Mesodermal cell (in vitro differentiated cells): ENCODE measurements around the gene PRRX2.
"Not testable (repeated sequence)": the region's sequence is repeated elsewhere in the genome, so short reads cannot be mapped to it uniquely, and the experiment has no call there.

Source experiments
- H3K27ac ChIP-seq: 2 replicates; pipeline ENCODE4 v1.7.0; 2013; ENCODE audit warnings: mild to moderate bottlenecking, low read depth, low read length, moderate library complexity; ENCODE audit not compliant: severe bottlenecking
- H3K36me3 ChIP-seq: 2 replicates; pipeline ENCODE4 v1.7.1; 2013; ENCODE audit warnings: mild to moderate bottlenecking, low read length, moderate library complexity; ENCODE audit not compliant: control insufficient read depth, insufficient read depth
- H3K4me1 ChIP-seq: one replicate; pipeline ENCODE4 v1.7.1; 2013; ENCODE audit warnings: mild to moderate bottlenecking, low read length; ENCODE audit not compliant: insufficient read depth, control insufficient read depth, poor library complexity, severe bottlenecking
- H3K4me3 ChIP-seq: 2 replicates; pipeline ENCODE4 v1.7.0; 2013; ENCODE audit warnings: low read length, control low read depth, mild to moderate bottlenecking; ENCODE audit not compliant: insufficient read depth, poor library complexity, severe bottlenecking; ENCODE audit errors: extremely low read depth
- H3K9me3 ChIP-seq: 2 replicates; pipeline ENCODE4 v1.7.1; 2013; ENCODE audit warnings: mild to moderate bottlenecking, low read length, moderate library complexity; ENCODE audit not compliant: control insufficient read depth
- whole genome bisulfite sequencing, 2 experiments: methylation state at CpG; one replicate each; pipeline ENCODE4 v1.1.5; 2013; ENCODE audit warnings: missing lambda C conversion rate in 2 of 2; ENCODE audit not compliant: insufficient coverage in 2 of 2; 5-methylcytosine and 5-hydroxymethylcytosine counted together

PRRX2 gene

DNA sequence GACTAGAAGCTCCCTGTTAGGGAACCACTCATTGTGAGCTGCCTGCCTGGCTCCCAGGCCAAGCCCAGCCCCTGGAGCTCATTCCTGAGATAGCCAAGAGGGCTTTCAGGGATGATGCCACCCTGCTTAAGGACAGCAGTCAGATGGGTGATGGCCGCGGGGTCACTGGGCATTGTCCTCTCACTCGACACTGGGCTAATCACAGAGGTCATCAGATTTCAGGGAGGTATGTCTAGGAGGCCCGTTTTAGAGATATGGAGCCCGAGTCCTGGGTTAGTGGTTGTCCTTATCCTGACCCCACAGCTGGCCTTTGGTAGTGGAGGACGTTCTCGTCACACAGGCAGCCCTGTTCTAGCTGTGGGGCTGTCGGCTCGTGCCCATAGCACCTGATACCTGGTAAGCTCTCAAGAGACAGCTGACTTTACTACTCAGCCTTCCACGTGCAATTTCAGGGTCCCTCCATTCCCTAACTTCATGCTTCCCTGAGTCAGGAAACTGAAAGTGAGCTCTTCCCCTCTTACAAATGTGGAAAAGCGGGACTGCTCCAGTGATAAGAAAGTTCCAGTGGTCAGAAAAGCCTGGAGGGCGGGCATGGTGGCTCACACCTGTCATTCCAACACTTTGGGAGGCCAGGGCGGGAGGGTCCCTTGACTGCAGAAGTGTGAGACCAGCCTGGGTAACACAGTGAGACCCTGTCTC lies 94.5 kb downstream of the PRRX2 start:
- 91 to 96% methylated on average over 12 to 13 of the region's 13 CpGs for WGBS, 2 experiments
- no peak overlapping the region for H3K4me3 ChIP-seq
- no peaks in the 10 kb centered on the region for H3K9me3 ChIP-seq
- H3K27ac ChIP-seq: no peak overlapping the region
- H3K36me3 ChIP-seq: no peaks in the 10 kb centered on the region
- peaks cover 27% of the 10 kb centered on the region for H3K4me1 ChIP-seq

DNA sequence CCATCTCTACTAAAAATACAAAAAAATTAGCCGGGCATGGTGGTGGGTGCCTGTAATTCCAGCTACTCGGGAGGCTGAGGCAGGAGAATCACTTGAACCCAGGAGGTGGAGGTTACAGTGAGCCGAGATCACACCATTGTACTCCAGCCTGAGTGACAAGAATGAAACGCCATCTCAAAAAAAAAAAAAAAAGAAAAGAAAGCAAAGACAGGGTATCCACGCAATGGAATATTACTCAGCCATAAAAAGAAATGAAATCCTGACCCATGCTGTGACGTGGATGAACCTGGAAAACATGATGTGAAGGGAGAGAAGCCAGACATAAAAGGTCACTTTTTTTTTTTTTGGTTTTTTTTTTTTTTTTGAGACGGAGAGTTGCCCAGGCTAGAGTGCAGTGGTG lies 95.3 kb downstream of the PRRX2 start:
- WGBS, 2 experiments: 89 to 95% methylated on average over 3 to 5 of the region's 7 CpGs
- peaks cover 27% of the 10 kb centered on the region for H3K4me1 ChIP-seq
- H3K36me3 ChIP-seq, H3K27ac ChIP-seq, H3K9me3 ChIP-seq, H3K4me3 ChIP-seq: not testable (repeated sequence)

DNA sequence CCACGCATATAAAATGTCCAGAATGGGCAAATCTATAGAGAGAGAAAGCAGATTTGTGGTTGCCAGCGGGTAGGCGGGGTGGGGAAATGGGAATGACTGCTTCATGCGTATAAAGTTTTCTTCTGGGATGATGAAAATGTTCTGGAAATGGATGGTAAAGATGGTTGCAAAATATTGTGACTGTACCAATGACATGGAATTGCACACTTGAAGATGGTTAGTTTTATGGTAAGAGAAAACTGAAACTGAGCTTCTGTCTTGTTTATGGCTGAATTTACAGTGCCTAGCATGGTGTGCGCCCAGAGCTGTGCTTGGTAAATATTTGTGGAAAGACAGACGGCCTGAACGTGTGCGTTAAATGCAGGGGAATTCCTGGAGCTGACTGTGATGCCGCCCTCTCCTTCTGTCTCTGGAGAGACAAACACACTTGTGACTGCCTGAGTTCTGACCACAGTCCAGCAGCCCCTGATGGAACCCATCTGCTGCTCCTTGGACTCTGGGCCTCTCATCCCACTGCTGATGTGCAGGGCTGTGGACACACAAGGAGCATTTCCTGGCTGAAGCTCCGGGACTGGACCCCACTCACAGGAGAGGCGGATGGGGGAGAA lies 96.0 kb downstream of the PRRX2 start:
- Histone ChIP-seq H3K36me3 (no peaks in the 10 kb centered on the region), H3K27ac (peak overlapping the region; percentile 41), H3K9me3 (no peaks in the 10 kb centered on the region), H3K4me3 (no peak overlapping the region), H3K4me1 (peaks cover 27% of the 10 kb centered on the region)
- 96 to 98% methylated on average over 9 to 10 of the region's 11 CpGs for WGBS, 2 experiments

DNA sequence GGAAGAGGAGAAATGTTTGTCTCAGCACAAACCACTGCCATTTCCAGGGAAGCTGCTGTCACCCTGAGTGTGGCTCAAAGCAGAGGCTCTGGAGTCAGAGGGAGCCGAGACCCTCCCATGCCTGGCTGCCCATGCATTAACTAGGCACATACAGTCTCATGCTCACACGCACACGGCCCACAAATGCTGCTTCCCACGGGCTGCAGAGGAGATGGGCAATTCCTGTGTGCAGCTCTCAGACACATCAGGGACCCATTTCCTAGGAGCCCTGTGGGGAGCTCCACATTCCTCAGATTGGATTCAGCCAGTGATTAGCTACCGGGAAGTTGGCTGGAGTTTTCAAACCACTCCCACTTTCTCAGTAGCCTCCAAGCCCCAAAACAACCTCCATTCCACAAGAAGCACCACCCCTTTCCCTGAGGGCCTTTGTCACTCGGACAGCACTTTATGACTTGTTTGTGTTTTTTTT lies 96.5 kb downstream of the PRRX2 start:
- Histone ChIP-seq H3K4me1 (peaks cover 27% of the 10 kb centered on the region), H3K9me3 (no peaks in the 10 kb centered on the region), H3K4me3 (no peak overlapping the region), H3K36me3 (no peaks in the 10 kb centered on the region), H3K27ac (peak overlapping the region; percentile 41)
- WGBS, 2 experiments: 47 to 77% methylated on average over 4 of the region's 6 CpGs

DNA sequence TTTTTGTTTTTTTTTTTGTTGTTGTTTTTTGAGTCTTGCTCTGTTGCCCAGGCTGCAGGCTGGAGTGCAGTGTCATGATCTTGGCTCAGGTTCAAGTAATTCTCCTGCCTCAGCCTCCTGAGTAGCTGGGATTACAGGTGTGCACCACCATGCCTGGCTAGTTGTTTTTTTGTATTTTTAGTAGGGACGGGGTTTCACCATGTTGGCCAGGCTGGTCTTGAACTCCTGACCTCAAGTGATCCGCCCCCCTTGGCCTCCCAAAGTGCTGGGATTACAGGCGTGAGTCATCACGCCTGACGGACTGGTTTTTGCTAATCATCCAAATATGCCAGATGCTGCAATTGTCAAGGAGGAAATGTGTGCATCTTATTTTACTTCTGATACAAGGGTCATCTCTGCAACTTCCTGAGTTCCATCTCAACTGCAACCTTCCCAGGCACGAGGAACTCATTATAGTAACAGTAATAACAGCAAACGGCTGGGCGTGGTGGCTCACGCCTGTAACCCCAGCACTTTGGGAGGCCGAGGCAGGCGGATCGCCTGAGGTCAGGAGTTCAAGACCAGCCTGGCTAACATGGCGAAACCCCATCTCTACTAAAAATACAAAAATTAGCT lies 97.0 kb downstream of the PRRX2 start:
- not testable (repeated sequence) for H3K4me3 ChIP-seq, H3K36me3 ChIP-seq, H3K9me3 ChIP-seq
- Histone ChIP-seq H3K27ac (peak overlapping the region; percentile 41), H3K4me1 (peaks cover 22% of the 10 kb centered on the region)
- WGBS, 2 experiments: 82 to 94% methylated on average over 2 to 5 of the region's 13 CpGs

DNA sequence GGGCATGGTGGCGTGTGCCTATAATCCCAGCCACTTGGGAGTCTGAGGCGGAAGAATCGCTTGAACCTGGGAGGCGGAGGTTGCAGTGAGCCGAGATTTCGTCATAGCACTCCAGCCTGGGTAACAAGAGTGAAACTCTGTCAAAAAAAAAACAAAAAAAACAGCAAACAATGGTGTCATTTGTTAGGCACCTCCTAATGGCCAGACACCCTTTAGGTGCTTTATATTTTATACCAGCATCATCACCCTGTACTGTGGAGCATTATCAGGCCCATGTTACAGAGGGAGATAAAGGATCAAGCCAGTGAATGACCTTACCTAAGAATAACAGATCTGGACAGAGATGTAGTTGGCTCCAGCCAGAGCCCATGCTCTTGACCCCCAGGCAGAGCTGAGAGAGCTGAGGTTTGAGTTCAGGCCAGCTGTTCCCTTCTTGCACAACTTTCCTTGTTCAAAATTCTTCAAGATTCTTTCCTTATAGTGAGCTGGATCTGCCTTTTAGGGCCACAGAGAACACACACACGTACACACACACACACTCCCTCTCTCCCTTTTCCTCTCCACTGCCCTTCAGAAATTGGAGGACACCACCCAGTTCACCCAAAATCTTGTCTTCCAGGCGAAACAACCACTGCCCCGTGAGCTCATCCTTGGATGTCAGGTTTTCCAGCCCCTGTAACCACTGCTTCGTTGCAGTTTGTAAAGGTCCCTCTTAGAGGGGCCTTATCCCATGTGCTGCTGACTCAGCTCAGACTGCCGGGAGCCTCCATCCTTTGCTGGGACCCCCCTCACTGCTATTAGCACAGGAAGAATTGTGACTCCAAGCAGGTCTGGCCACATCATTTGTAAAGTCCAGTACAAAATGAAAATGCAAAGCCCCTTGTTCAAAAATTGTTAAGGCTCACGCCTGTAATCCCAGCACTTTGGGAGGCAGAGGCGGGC lies 97.8 kb downstream of the PRRX2 start:
- H3K27ac ChIP-seq: peak overlapping the region; percentile 83
- 89 to 94% methylated on average over 11 to 13 of the region's 13 CpGs for WGBS, 2 experiments
- H3K36me3 ChIP-seq: no peaks in the 10 kb centered on the region
- H3K9me3 ChIP-seq: no peaks in the 10 kb centered on the region
- no peak overlapping the region for H3K4me3 ChIP-seq
- peaks cover 21% of the 10 kb centered on the region for H3K4me1 ChIP-seq

DNA sequence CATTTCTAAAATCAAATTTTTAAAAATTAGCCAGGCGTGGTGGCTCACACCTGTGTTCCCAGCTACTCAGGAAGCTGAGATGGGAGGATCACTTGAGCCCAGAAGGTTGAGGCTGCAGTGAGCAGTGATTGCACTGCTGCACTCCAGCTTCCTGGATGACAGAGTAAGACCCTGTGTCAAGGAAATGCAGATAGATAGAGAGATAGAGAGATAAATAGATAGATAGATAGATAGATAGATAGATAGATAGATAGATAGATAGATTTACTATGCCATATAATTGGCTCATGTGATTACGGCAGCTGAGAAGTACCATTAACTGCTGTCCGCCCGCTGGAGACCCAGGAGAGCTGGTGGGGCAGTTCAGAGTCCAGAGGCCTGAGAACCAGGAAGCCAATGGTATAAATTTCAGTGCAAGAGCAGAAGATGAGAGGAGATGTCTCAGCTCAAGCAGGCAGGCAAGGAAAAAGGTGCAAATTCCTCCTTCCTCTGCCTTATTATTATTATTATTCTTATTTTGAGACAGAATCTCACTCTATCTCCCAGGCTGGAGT lies 100.4 kb downstream of the PRRX2 start:
- Histone ChIP-seq H3K4me3 (no peak overlapping the region), H3K9me3 (no peaks in the 10 kb centered on the region), H3K4me1 (peaks cover 21% of the 10 kb centered on the region), H3K27ac (no peak overlapping the region), H3K36me3 (no peaks in the 10 kb centered on the region)
- 94 to 100% methylated on average over 4 of the region's 4 CpGs for WGBS, 2 experiments

DNA sequence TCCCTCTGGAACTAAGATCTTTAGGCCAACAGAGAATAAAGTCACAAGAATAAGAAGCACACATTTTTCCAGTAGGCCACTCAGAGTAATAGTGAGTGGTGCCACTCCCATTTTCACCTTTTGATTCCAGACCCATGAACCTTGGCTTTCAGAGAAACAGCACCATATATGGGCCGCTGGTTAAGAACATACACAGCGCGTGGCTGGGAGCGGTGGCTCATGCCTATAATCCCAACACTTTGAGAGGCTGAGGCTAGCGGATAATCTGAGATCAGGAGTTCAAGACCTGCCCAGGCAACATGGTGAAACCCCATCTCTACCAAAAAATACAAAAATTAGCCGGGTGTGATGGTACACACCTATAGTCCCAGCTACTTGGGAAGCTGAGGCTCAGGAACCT lies 103.0 kb downstream of the PRRX2 start:
- Histone ChIP-seq H3K4me3 (no peak overlapping the region), H3K4me1 (peaks cover 9% of the 10 kb centered on the region), H3K27ac (no peak overlapping the region), H3K9me3 (no peaks in the 10 kb centered on the region), H3K36me3 (no peaks in the 10 kb centered on the region)
- WGBS, 2 experiments: 74 to 87% methylated on average over 5 of the region's 6 CpGs

DNA sequence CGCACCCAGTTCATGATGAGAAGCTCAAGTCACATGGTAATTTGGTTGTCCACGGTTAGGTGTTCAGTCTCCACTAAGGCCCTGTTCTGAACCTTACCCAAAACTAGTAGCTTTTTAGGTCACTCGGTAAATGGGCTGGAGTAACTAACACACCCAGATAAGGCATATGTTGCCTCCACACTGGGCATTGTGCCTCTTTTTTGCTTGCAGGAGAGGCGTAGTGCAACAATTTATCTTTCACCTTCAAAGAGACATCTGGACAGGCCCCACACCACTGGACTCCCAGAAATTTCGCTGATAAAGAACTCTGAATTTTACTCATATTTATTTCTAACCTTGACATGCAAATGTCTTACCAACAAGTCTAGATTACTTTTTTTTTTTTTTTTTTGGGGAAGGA lies 104.2 kb downstream of the PRRX2 start:
- H3K9me3 ChIP-seq: no peaks in the 10 kb centered on the region
- 93 to 98% methylated on average over 5 of the region's 5 CpGs for WGBS, 2 experiments
- no peaks in the 10 kb centered on the region for H3K4me1 ChIP-seq
- H3K36me3 ChIP-seq: no peaks in the 10 kb centered on the region
- H3K27ac ChIP-seq: no peak overlapping the region
- no peak overlapping the region for H3K4me3 ChIP-seq

DNA sequence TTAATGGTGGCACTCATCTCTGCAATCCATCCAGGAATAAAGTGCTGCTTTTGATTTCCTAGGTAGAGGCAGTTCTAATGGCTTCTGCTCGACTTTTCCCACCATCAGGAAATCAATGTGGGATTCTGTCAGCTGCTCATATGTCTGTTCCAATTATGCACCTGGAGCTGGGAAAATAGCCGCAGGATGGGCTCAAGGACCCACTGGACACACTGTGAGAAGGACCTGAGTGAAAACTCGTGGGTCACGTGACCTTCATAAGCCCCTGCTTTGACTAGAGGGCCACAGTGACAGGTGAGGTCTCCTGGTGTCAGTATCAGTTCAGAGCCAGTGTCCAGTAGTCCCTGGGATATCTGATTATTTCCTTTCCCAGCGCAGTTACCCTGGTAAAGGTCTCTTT lies 105.3 kb downstream of the PRRX2 start:
- no peaks in the 10 kb centered on the region for H3K9me3 ChIP-seq
- H3K27ac ChIP-seq: no peak overlapping the region
- no peaks in the 10 kb centered on the region for H3K36me3 ChIP-seq
- WGBS, 2 experiments: 86 to 87% methylated on average over 5 of the region's 5 CpGs
- no peak overlapping the region for H3K4me3 ChIP-seq
- H3K4me1 ChIP-seq: no peaks in the 10 kb centered on the region
